ENCODE measurements around the gene VPS51.

GRCh38 chr11:65148657-65149056, 52.6 kb downstream of the VPS51 start:
- TF ChIP-seq CTCF (IDR thresholded peaks at IDR 0.05): no peak
- no peak for TF ChIP-seq POLR2A (IDR thresholded peaks at IDR 0.05)
